ENCODE results near the gene PAQR8.
A peak's percentile ranks its signal among the peaks of the same experiment; 100 is the strongest.
"Not testable (repeated sequence)": the region's sequence is repeated elsewhere in the genome, so short reads cannot be mapped to it uniquely, and the experiment has no call there.

PAQR8 gene

DNA sequence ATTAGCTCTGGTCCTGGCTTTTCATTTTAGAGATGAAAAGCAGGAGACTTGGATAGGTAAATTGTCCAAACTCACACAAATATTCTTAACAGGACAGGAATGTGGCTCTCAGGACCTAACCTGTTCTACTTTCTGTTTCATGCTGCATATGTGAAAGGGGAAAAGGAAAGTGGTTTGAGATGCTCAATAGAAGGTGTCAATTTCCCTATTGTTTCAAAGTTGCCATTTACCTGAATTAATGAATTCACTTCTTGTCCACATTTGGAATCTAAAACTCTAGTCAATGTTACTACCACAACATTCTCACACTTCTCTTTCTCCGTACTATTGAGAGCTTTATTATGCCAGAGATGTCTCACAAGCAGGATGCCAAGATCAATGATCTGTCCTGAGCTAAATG, 53.4 kb downstream of the PAQR8 start:
- DNase-seq: no peak

DNA sequence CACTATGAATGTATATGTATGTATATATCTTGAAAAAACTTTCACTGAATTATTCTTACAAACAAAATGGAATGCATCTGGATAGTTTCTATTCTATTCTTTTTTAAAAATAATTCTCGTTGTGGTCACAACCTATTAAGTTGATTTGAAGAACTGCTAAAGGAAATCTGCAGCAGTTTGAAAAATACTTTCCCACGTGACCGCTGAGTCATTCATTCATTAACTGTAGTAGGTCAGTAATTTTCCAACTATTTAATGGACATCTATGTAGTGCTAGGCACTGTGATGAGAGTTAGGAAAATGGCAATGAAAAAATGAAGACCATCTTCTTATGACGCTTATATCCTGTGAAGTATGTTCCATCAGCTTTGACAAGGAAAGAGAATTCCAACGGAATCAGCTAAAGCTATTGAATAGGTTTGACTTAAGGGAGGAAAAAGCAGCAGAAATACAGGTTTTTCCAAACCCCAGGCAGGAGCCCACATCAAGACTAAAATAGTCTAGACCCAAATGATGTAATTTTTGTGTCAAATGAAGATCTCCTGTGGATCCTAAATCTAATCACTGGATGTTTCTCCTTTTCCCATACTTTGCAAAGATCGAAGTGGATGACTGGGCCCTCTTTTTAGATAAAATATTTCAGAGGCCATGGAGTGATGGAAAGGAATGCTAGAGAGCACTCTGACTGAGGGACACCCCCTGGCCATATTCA, 54.1 kb downstream of the PAQR8 start:
- DNase-seq: no peak

DNA sequence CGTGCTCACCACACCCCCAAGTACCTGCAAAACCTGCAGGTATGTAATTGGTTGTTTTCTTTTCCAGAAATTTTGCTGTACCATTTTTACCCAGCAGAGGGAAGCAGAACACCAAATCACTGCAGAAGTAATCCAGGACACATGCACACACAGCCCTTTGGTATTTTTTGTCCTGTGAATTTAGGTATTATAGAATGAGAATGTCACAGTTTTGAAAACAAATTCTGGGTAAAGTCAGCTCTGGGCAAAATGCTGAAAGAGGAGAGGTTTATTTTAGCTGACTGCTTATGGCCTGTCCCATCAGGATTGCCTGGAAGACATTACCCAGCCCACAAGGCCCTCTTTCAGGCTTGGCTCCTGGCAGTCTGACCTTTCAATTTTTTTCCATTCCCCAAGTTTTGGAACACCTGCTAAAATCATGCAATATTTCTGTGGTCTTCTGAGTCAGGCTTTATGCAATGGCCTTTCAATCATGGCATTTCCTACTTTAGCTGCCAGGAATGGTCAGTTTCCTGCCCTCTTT, 54.7 kb downstream of the PAQR8 start:
- DNase-seq: peak; percentile 35 to 70

DNA sequence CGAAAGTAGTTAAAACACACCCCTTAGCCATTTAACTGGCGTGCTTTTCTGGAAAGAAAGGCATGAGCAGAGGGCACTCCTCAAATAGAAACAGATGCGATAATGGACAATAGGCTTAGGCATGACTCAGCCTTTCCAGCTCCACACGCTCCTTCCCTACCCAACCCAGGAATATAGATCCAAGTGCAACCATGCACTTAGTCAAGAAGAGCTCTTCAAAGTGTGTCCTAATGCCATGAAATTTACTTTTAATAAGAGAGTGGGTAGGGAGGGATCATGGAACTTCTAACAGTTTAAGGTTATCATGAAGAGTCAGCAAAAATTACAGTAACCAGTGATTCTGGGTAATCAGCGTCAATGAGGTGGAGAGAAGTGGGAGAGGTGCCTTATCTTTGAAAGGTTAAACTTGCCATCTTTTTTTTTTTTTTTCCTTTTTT, 55.7 kb downstream of the PAQR8 start:
- peak; percentile 40 to 58 for DNase-seq

DNA sequence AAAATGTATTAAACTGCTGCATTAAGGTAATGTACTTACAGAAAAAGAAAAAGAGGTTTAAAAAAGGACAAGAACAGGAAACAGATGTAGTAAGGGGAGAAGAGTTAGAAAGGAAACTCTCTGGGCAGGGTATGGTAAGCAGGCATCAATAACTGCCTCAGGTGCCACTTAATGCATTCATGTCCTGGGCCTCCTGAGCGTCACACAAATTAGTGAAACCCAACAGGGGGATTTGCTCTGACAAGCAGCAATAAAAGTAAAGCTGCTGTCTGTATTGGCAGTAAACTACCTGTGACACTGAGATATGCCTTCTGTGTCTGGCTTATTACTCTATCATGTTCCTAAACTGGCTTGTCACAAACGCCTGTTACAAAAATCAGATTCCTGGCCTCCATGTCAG, 56.7 kb downstream of the PAQR8 start:
- no peak for DNase-seq

DNA sequence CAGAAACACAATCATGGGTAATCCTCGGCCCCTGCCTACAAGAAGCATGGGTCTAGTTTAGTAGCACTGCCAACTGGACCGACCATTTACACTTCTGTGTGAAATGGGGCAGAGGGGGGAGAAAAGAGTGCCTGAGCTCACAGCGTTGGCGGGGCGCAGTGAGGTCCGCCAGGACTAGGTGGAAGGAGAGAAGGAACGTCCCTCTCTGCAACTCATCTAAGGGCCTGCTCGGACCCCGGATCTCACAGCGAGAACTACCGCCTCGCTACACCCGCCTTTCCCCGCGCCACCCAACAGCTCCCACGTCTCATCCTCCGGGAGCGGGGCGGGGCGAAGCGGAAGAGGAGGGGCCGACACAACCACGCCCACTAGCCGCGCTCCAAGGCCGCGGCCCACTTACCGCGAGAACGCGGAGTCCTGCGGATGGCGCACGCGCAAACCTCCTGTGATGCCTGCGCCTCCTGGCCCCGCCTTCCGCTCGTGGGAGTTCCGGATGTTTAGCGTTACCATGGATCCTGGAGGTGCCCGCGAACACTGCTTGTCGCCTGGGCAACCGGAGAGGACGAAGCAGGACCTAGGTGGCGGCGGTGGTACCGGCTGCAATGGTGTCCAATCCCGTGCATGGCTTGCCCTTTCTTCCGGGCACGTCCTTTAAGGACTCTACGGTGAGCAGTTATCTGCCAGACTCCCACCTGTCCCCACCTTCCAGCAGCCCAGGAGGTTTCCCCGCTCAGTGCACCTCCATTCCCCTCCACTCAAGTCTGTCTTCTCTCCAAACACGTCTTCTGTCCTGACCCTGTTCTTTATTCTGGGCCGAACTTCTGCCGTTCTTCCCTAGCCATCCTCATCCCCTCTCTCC, 58.1 kb downstream of the PAQR8 start, which contains the start of gene EFHC1:
EFHC1 (plus strand) TSS at position 534 of the 859 bp plus-strand sequence; CDS start at position 603, 69 bp downstream.
- peak; percentile 97 to 98 for DNase-seq

DNA sequence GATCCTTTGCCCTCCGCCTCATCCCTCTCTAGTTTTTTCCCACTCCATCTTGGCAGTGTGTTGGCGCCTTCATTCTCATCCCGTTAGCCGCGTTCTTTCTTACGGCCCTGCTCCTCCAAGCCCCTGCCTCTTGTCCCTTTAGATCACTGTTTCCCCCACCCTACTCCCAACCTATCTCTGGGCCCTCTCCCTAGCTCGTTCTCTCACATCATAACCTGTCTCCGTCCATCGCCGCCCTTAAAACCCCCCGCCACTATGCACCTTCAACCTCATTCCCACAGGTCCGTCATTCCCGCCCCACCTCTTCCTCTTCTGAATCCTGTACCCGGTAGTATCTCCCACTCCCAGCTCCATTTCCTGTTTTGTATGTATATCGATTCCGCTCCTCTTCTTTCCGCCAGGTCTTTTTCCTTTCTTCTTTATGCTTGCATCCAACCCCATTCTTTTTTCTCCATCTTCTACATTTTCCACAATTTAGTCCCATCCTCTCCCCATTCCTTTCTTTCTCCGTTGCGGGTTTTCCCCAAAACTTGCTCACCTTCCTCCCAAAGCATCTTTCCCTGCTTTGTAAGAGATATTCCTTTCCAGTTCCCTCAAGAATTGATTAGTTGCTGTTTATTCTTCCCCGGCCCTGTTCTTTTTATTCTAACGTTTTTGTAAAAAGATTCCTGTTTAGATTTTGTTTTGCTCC, 58.9 kb downstream of the PAQR8 start:
- DNase-seq: peak; percentile 64 to 69

DNA sequence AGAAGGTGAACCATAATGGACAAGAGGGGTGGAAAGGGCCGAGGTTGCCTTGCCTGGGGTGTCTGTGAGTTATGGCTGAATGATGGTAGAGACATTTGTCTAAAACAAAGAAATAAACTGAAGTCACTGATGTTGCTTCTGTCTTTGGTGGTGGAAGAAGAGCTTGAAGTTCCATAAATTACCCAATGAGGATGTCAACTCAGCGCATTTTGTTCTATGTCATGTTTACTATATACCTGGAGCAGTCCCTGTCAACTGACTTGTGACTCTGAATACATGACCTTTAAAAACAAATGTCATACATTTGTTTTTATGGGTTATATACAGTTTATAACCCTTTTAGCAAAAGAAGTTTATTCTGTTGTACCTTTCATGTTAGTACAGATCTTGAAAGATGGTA, 60.2 kb downstream of the PAQR8 start:
- no peak for DNase-seq

DNA sequence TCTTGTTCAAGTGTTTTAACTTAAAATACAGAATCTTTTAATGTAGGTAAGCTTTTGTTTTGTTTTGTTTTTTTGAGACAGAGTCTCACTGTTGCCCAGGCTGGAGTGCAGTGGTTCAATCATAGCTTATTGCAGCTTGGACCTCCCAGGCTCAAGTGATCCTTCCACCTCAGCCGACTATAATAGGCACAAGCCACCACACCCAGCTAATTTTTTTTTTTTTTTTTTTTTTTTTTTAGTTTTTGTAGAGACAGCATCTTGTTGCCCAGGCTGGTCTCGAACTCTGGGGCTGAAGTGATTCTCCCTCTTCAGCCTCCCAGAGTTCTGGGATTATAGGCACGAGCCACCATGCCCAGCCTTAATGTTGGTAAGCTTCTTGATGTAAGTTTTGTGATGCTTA, 61.5 kb downstream of the PAQR8 start:
- DNase-seq: no peak

DNA sequence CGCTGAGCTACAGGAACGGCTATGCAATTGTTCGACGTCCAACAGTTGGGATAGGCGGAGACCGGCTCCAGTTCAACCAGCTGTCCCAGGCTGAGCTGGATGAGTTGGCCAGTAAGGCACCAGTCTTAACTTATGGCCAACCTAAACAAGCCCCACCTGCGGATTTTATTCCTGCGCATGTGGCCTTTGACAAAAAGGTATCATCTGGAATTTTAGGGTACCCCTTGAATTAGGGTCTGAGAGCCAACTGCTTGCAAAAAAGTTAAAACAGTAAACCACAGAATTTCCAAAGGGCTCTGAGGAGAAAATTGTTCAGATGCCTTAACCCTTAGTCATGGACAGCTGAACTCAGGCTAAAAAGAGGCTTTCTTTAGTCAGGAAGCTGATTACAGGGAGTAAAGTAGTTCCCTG, 62.0 kb downstream of the PAQR8 start:
- no peak for DNase-seq

DNA sequence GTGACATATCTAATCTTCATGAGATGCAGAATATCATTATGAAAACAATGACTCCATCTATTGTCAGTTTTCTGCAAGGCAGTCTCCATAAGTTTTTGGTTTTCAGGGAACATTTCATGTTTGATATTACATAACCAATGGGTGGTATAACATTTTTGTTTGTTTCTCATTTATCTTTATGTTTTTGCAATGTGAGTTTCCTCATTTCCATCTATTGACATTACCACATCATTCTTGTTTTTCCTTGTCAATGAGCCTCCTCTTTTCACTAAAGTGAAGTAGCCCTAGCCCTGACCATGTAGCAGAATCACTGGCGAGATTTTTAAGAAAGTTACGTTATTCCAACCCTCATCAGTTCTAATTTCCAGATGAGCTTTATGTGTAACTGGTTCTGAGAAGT, 62.6 kb downstream of the PAQR8 start:
- no peak for DNase-seq

DNA sequence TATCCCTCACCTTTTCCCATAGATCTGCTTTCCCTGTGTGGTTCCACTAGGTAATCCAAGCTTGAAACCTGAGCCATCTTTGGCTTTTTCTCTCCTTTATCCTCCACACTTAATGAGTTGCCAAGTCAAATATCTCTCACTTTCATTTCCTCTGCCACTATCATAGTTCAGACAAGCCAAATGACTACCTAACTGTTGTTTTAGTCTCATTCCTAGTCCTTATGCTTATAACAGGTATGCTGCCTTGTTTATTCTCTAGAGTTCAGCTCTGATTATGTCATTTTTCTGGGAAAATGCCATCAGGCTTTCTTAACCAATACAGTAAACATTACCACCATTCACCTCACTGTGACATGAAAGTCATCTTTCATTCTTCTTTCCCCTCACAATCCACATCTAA, 64.7 kb downstream of the PAQR8 start:
- no peak for DNase-seq

DNA sequence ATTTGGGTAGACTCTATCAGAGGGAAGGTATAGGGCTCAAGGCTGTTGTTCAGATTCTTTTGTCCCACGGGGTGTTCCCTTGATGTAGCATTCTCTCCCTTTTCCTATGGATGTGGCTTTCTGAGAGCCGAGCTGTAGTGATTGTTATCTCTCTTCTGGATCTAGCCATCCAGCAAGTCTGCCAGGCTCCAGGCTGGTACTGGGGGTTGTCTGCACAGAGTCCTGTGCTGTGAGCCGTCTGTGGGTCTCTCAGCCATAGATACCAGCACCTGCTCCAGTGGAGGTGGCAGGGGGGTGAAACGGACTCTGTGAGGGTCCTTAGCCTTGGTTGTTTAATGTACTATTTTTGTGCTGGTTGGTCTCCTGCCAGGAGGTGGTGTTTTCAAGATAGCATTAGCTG, 71.3 kb downstream of the PAQR8 start:
- DNase-seq: not testable (repeated sequence)

DNA sequence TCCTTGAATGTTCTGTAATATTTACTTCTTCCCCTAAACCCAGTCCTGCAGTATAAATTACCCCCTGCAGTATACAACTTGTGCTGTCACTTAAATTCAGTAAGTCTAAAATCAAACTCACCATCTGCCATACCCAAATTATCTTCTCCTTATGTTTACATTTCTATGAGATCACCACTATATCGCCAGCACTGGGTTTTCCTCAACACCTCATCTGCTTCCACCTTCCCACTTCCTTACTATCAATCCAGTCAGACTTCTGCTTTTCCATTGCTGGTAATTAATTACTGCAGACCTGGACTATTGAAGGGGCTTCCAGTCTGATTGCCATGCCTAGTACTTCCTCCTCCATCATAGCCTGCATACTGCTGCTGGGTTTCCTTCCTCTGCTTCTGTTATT, 73.4 kb downstream of the PAQR8 start:
- DNase-seq: no peak

DNA sequence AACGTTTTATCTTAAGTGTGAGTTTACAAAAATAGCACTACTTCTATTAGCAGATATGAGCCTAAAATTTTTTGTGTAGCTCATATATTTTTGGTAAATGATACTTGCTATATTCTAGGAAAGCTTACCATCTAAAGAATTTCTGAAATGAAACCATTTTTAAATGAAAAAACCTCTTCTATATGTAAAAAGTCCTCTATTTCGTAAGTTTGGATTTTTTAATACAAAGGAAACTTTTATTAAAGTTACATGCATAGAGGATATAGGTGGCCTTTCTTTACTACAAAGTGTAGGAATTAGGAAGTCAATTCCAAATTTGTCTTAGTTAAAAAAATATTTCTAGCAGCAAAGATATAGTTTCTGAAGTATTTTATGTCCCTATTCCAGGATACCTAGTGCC, 77.0 kb downstream of the PAQR8 start:
- DNase-seq: no peak

DNA sequence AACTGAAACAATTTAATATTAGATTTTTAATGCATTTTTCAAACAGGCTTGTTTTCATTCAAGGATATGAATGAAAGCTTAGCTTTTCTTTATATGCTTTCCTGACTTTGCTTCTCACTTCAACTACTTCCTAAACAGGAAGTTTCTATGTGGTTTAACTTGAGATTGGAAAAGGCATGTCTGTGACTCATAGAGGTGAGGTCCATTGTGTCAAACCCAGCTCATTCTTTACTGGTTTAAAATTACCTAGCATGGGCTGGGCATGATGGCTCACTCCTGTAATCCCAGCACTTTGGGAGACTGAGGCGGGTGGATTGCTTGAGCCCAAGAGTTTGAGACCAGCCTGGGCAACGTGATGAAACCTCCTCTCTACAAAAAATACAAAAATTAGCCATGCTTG, 92.6 kb downstream of the PAQR8 start:
- no peak for DNase-seq

DNA sequence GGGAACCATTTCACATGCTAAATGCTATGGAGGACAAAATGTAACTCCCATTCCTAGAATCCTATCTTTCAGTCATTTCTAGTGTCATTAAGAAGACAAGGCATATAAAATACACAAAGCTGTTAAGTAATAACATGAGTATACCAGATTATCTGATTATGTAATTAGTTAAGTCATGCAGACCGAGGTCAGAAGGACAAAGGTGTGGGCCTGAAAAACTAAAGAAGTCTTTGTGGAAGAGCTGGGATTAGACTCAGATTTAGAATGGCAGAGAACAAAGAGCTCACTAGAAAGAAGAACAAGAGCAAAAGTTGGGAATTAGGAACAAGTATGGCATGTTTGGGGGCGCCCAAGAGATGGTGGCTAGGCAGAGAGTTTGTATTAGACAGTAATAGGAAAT, 95.1 kb downstream of the PAQR8 start:
- no peak for DNase-seq

All from SHP77 (cell line).